ENCODE measurements around the gene GSN. TPM values are rescaled to one million over a fixed set of nuclear protein-coding genes. Genes with fewer than 3 reads are reported as not detected.

GSN gene
- total and polyA plus RNA-seq, 2 of the 13 experiments (the other 11 are each of a cell fraction or from before 2014, with no cell fraction given), result 294 to 307 TPM

DNA sequence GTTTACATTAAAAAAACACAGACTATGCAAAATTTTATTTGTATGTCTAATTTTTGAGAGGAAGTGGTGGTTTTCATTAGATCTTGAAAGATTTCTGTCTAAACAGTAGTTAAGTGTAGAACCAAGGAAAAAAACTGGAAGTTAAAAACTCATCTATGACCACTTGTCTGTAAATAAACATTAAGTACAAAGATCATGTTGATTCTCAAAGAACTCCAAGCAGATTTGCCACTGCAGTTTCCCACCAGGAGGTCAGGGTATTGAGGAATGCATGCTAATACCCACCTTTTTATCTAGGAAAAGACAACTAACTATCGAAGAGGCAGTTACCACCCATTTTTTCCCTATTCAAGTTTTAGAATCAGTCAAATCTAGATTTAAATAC is 100.2 kb downstream of the GSN start (continued):
- TF ChIP-seq, protein P1, sequence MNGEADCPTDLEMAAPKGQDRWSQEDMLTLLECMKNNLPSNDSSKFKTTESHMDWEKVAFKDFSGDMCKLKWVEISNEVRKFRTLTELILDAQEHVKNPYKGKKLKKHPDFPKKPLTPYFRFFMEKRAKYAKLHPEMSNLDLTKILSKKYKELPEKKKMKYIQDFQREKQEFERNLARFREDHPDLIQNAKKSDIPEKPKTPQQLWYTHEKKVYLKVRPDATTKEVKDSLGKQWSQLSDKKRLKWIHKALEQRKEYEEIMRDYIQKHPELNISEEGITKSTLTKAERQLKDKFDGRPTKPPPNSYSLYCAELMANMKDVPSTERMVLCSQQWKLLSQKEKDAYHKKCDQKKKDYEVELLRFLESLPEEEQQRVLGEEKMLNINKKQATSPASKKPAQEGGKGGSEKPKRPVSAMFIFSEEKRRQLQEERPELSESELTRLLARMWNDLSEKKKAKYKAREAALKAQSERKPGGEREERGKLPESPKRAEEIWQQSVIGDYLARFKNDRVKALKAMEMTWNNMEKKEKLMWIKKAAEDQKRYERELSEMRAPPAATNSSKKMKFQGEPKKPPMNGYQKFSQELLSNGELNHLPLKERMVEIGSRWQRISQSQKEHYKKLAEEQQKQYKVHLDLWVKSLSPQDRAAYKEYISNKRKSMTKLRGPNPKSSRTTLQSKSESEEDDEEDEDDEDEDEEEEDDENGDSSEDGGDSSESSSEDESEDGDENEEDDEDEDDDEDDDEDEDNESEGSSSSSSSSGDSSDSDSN (CRISPR knock-in tag; IDR thresholded peaks at IDR 0.05), result no peak
- TF ChIP-seq, protein P2, sequence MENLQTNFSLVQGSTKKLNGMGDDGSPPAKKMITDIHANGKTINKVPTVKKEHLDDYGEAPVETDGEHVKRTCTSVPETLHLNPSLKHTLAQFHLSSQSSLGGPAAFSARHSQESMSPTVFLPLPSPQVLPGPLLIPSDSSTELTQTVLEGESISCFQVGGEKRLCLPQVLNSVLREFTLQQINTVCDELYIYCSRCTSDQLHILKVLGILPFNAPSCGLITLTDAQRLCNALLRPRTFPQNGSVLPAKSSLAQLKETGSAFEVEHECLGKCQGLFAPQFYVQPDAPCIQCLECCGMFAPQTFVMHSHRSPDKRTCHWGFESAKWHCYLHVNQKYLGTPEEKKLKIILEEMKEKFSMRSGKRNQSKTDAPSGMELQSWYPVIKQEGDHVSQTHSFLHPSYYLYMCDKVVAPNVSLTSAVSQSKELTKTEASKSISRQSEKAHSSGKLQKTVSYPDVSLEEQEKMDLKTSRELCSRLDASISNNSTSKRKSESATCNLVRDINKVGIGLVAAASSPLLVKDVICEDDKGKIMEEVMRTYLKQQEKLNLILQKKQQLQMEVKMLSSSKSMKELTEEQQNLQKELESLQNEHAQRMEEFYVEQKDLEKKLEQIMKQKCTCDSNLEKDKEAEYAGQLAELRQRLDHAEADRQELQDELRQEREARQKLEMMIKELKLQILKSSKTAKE (CRISPR knock-in tag; IDR thresholded peaks at IDR 0.05; ENCODE audit: borderline replicate concordance), result peak; percentile 40; the same call in 1 of the 2 replicates
- TF ChIP-seq ZNF251 (CRISPR knock-in tag; IDR thresholded peaks at IDR 0.05) (no peak), ATF1 (CRISPR knock-in tag; IDR thresholded peaks at IDR 0.05) (peak; percentile 14; the same call in 1 of the 2 replicates), KLF16 (CRISPR knock-in tag; IDR thresholded peaks at IDR 0.05) (no peak), ZNF430 (CRISPR knock-in tag; IDR thresholded peaks at IDR 0.05) (no peak), SOX6 (IDR thresholded peaks at IDR 0.05) (no peak), SOX6 (CRISPR knock-in tag; IDR thresholded peaks at IDR 0.05) (peak; percentile 59), MZF1 (CRISPR knock-in tag; IDR thresholded peaks at IDR 0.05; ENCODE audit: borderline replicate concordance) (no peak), ZKSCAN5 (CRISPR knock-in tag; IDR thresholded peaks at IDR 0.05) (no peak), ZNF549 (CRISPR knock-in tag; IDR thresholded peaks at IDR 0.05) (no peak), HES4 (CRISPR knock-in tag; IDR thresholded peaks at IDR 0.05; ENCODE audit: borderline replicate concordance) (no peak), FLYWCH1 (CRISPR knock-in tag; IDR thresholded peaks at IDR 0.05) (no peak), GFI1 (CRISPR knock-in tag; IDR thresholded peaks at IDR 0.05; ENCODE audit: borderline replicate concordance) (peak; percentile 53; the same call in 1 of the 2 replicates), ZNF253 (CRISPR knock-in tag; IDR thresholded peaks at IDR 0.05; ENCODE audit: borderline replicate concordance) (no peak), TBX2 (CRISPR knock-in tag; IDR thresholded peaks at IDR 0.05; ENCODE audit: borderline replicate concordance) (no peak), GLI4 (CRISPR knock-in tag; IDR thresholded peaks at IDR 0.05; ENCODE audit: borderline replicate concordance) (no peak), ZNF451 (CRISPR knock-in tag; IDR thresholded peaks at IDR 0.05) (no peak), SP1 (IDR thresholded peaks at IDR 0.05) (no peak), SP1 (CRISPR knock-in tag; IDR thresholded peaks at IDR 0.05) (no peak)
- TF ChIP-seq, protein P3, sequence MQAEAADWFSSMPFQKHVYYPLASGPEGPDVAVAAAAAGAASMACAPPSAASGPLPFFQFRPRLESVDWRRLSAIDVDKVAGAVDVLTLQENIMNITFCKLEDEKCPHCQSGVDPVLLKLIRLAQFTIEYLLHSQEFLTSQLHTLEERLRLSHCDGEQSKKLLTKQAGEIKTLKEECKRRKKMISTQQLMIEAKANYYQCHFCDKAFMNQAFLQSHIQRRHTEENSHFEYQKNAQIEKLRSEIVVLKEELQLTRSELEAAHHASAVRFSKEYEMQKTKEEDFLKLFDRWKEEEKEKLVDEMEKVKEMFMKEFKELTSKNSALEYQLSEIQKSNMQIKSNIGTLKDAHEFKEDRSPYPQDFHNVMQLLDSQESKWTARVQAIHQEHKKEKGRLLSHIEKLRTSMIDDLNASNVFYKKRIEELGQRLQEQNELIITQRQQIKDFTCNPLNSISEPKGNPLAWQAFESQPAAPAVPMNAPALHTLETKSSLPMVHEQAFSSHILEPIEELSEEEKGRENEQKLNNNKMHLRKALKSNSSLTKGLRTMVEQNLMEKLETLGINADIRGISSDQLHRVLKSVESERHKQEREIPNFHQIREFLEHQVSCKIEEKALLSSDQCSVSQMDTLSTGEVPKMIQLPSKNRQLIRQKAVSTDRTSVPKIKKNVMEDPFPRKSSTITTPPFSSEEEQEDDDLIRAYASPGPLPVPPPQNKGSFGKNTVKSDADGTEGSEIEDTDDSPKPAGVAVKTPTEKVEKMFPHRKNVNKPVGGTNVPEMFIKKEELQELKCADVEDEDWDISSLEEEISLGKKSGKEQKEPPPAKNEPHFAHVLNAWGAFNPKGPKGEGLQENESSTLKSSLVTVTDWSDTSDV (CRISPR knock-in tag; IDR thresholded peaks at IDR 0.05), result no peak
- TF ChIP-seq, protein P4, sequence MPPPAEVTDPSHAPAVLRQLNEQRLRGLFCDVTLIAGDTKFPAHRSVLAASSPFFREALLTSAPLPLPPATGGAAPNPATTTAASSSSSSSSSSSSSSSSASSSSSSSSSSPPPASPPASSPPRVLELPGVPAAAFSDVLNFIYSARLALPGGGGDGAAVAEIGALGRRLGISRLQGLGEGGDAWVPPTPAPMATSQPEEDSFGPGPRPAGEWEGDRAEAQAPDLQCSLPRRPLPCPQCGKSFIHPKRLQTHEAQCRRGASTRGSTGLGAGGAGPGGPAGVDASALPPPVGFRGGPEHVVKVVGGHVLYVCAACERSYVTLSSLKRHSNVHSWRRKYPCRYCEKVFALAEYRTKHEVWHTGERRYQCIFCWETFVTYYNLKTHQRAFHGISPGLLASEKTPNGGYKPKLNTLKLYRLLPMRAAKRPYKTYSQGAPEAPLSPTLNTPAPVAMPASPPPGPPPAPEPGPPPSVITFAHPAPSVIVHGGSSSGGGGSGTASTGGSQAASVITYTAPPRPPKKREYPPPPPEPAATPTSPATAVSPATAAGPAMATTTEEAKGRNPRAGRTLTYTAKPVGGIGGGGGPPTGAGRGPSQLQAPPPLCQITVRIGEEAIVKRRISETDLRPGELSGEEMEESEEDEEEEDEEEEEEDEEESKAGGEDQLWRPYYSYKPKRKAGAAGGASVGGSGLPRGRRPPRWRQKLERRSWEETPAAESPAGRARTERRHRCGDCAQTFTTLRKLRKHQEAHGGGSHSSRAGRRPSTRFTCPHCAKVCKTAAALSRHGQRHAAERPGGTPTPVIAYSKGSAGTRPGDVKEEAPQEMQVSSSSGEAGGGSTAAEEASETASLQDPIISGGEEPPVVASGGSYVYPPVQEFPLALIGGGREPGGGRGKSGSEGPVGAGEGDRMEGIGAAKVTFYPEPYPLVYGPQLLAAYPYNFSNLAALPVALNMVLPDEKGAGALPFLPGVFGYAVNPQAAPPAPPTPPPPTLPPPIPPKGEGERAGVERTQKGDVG (CRISPR knock-in tag; IDR thresholded peaks at IDR 0.05; ENCODE audit: borderline replicate concordance), result no peak

All from HepG2 (cell line).